GM23338 (cell line): ENCODE measurements around the gene IL1RL2. TPM values are rescaled to one million over a fixed set of nuclear protein-coding genes. Genes with fewer than 3 reads are reported as not detected.

Experiments used
- ATAC-seq: fragments of 200-7000 bp; cut with Tn5 transposase; 3 replicates; pipeline ENCODE4 v1.9.1; 2020
- DNase-seq: peaks from one replicate; pipeline ENCODE4 v3.0.0-alpha.2; 2015; ENCODE audit warnings: low spot score
- H2AFZ ChIP-seq: fragments of 200-600 bp; sonication (generic); 2 replicates; pipeline ENCODE4 v1.8.0; 2016; ENCODE audit warnings: antibody characterized with exemption, mild to moderate bottlenecking, moderate library complexity
- H3F3A ChIP-seq: fragments of 200-600 bp; sonication (generic); replicated peaks from 2 replicates; pipeline ENCODE4 v1.8.0; 2017; ENCODE audit warnings: antibody characterized with exemption, mixed run types, low read depth
- H3K27ac ChIP-seq: fragments of 200-600 bp; sonication (generic); 2 replicates; pipeline ENCODE4 v1.6.1; 2016; ENCODE audit warnings: low read depth
- H3K27me3 ChIP-seq: fragments of 200-600 bp; sonication (generic); 2 replicates; pipeline ENCODE4 v1.8.0; 2016; ENCODE audit warnings: mild to moderate bottlenecking, mixed run types, moderate library complexity; ENCODE audit not compliant: insufficient read depth
- H3K36me3 ChIP-seq: fragments of 200-600 bp; sonication (generic); 2 replicates; pipeline ENCODE4 v1.8.0; 2016; ENCODE audit warnings: mild to moderate bottlenecking; ENCODE audit not compliant: insufficient read depth
- H3K4me1 ChIP-seq: fragments of 200-600 bp; sonication (generic); 2 replicates; pipeline ENCODE4 v1.8.0; 2016; ENCODE audit warnings: mild to moderate bottlenecking, moderate library complexity; ENCODE audit not compliant: insufficient read depth
- H3K4me2 ChIP-seq: fragments of 200-600 bp; sonication (generic); 2 replicates; pipeline ENCODE4 v1.7.1; 2017; ENCODE audit warnings: mixed run types
- H3K4me3 ChIP-seq: fragments of 200-600 bp; sonication (generic); 2 replicates; pipeline ENCODE4 v1.6.1; 2016; ENCODE audit warnings: mixed run types
- H3K79me2 ChIP-seq: fragments of 200-600 bp; sonication (generic); replicated peaks from 2 replicates; pipeline ENCODE4 v1.8.0; 2017; ENCODE audit warnings: mild to moderate bottlenecking; ENCODE audit not compliant: insufficient read depth
- H3K9me2 ChIP-seq: fragments of 200-600 bp; sonication (generic); 2 replicates; pipeline ENCODE4 v1.8.0; 2017; ENCODE audit not compliant: insufficient read depth
- H4K20me1 ChIP-seq: fragments of 200-600 bp; sonication (generic); replicated peaks from 2 replicates; pipeline ENCODE4 v1.8.0; 2017; ENCODE audit warnings: mild to moderate bottlenecking; ENCODE audit not compliant: insufficient read depth
- H3K27ac Mint-ChIP-seq: 2 replicates; pipeline ENCODE4 v1.8.0; 2020; ENCODE audit warnings: inconsistent platforms, mild to moderate bottlenecking, moderate library complexity, mixed read lengths
- H3K27me3 Mint-ChIP-seq: 3 replicates; pipeline ENCODE4 v1.8.0; 2022; ENCODE audit warnings: low read depth, mild to moderate bottlenecking, moderate library complexity, mixed read lengths, inconsistent platforms; ENCODE audit not compliant: insufficient read depth, poor library complexity
- H3K36me3 Mint-ChIP-seq: 3 replicates; pipeline ENCODE4 v1.8.0; 2021; ENCODE audit warnings: low read depth, mild to moderate bottlenecking, inconsistent platforms, moderate library complexity, mixed read lengths
- H3K4me1 Mint-ChIP-seq: 3 replicates; pipeline ENCODE4 v1.8.0; 2020; ENCODE audit warnings: mild to moderate bottlenecking, inconsistent platforms, mixed read lengths
- H3K4me3 Mint-ChIP-seq: 3 replicates; pipeline ENCODE4 v1.8.0; 2021; ENCODE audit warnings: moderate library complexity, mild to moderate bottlenecking, inconsistent platforms, mixed read lengths
- H3K9me3 Mint-ChIP-seq: 3 replicates; pipeline ENCODE4 v1.8.0; 2020; ENCODE audit warnings: moderate library complexity, mild to moderate bottlenecking, inconsistent platforms, mixed read lengths
- CREB1 ChIP-seq: fragments of 250-450 bp; sonication (Bioruptor Pico); IDR thresholded peaks from 2 replicates; pipeline ENCODE4 v1.5.0; 2020; ENCODE audit warnings: low read depth, mild to moderate bottlenecking, moderate library complexity
- EZH2 ChIP-seq: fragments of 200-600 bp; sonication (generic); IDR thresholded peaks from one replicate; pipeline ENCODE4 v1.8.0; 2017; ENCODE audit warnings: antibody characterized with exemption, mild to moderate bottlenecking, low read depth; ENCODE audit not compliant: unreplicated experiment
- EZH2phosphoT487 ChIP-seq: fragments of 200-600 bp; sonication (generic); IDR thresholded peaks from one replicate; pipeline ENCODE4 v1.8.1; 2018; ENCODE audit warnings: antibody characterized with exemption; ENCODE audit not compliant: unreplicated experiment
- JUNB ChIP-seq: IDR thresholded peaks from one replicate; pipeline ENCODE4 v1.6.1; 2016; ENCODE audit warnings: antibody characterized with exemption; ENCODE audit not compliant: unreplicated experiment
- NANOG ChIP-seq: IDR thresholded peaks from 2 replicates; pipeline ENCODE4 v1.6.1; 2016; ENCODE audit warnings: antibody characterized with exemption, borderline replicate concordance
- POLR2AphosphoS5 ChIP-seq: IDR thresholded peaks from 2 replicates; pipeline ENCODE4 v1.6.1; 2016; ENCODE audit warnings: antibody characterized with exemption, low read depth
- REST ChIP-seq: IDR thresholded peaks from one replicate; pipeline ENCODE4 v1.6.1; 2018; ENCODE audit warnings: antibody characterized with exemption; ENCODE audit not compliant: unreplicated experiment
- STAT1 ChIP-seq: IDR thresholded peaks from one replicate; pipeline ENCODE4 v1.6.1; 2016; ENCODE audit warnings: antibody characterized with exemption; ENCODE audit not compliant: unreplicated experiment
- ZNF114 ChIP-seq: fragments of 250-450 bp; sonication (Bioruptor Pico); IDR thresholded peaks from 2 replicates; pipeline ENCODE4 v1.5.0; 2020; ENCODE audit warnings: mild to moderate bottlenecking, moderate library complexity
- ZNF331 ChIP-seq: fragments of 250-450 bp; sonication (Bioruptor Pico); IDR thresholded peaks from 2 replicates; pipeline ENCODE4 v1.5.0; 2020; ENCODE audit warnings: low read depth, mild to moderate bottlenecking, moderate library complexity
- polyA plus RNA-seq: library from polyadenylated mRNA; unstranded; fragments of >200 nt; fragmentation: Nextera tagmentation; extraction: Ambion mirVana; gene quantifications from 2 replicates; pipeline ENCODE4 v1.2.1, GENCODE V29; 2016
- total RNA-seq: library from RNA; depleted of rRNA; stranded (reverse); fragments of >200 nt; shearing (Covaris generic); gene quantifications from 2 replicates; pipeline ENCODE4 v1.2.3, GENCODE V29; 2014
- TF ChIP-seq, protein P1 (sequence below): IDR thresholded peaks from 2 replicates; pipeline ENCODE4 v1.6.1; 2016; ENCODE audit warnings: antibody characterized with exemption
- TF ChIP-seq, protein P2 (sequence below): fragments of 250-450 bp; sonication (Bioruptor Pico); IDR thresholded peaks from 2 replicates; pipeline ENCODE4 v1.5.0; 2020; ENCODE audit warnings: mild to moderate bottlenecking, moderate library complexity
- TF ChIP-seq, protein P3 (sequence below), 2 experiments: fragments of 200-600 bp in 1 of 2; sonication (generic) in 1 of 2; conservative IDR thresholded peaks; 2 replicates each; pipeline versions ENCODE4 v1.5.1 to v1.6.1; 2016 to 2017; ENCODE audit warnings: antibody characterized with exemption in 2 of 2, low read depth in 2 of 2, mild to moderate bottlenecking in 2 of 2, moderate library complexity in 1 of 2

The IL1RL2 gene
- total and polyA plus RNA-seq, 2 experiments from 2014 or later: not detected

DNA sequence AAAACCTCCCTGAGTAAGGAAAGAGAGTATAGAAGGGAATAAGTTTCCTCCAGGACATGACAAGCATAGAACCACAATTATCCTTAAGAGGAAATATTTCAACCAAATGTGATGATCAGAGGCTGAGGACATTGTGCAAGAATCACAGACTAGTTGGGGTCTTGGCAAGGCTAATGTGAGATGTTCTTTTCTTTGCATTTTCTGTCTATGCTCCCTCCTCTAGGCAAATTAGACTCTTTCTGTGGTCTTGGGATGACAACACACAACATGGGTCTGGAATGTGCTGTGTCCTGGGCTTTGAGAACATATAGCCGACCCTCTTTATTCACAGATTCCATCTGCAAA is 92.5 kb downstream of the IL1RL2 start:
- no peak overlapping the region for H3K4me3 Mint-ChIP-seq
- no peak for ATAC-seq
- peaks cover 13% of the 10 kb centered on the region; the same call in 2 of the 3 replicates for H3K9me3 Mint-ChIP-seq

More for the DNA sequence above, 92.5 kb downstream of the IL1RL2 start:
- no peak overlapping the region for H3K4me2 ChIP-seq
- H3F3A ChIP-seq: no peaks in the 10 kb centered on the region
- H4K20me1 ChIP-seq: no peaks in the 10 kb centered on the region
- no peak overlapping the region for H3K4me3 ChIP-seq
- H3K27me3 ChIP-seq: no peaks in the 10 kb centered on the region
- no peaks in the 10 kb centered on the region for H3K4me1 ChIP-seq
- H2AFZ ChIP-seq: no peak overlapping the region
- H3K79me2 ChIP-seq: no peaks in the 10 kb centered on the region
- Mint-ChIP-seq H3K27ac (no peak overlapping the region), H3K27me3 (no peaks in the 10 kb centered on the region), H3K36me3 (peaks cover 7% of the 10 kb centered on the region; the same call in 2 of the 3 replicates), H3K4me1 (no peaks in the 10 kb centered on the region)
- H3K27ac ChIP-seq: no peak overlapping the region
- DNase-seq: no peak
- TF ChIP-seq CREB1: no peak
- TF ChIP-seq, protein P1, sequence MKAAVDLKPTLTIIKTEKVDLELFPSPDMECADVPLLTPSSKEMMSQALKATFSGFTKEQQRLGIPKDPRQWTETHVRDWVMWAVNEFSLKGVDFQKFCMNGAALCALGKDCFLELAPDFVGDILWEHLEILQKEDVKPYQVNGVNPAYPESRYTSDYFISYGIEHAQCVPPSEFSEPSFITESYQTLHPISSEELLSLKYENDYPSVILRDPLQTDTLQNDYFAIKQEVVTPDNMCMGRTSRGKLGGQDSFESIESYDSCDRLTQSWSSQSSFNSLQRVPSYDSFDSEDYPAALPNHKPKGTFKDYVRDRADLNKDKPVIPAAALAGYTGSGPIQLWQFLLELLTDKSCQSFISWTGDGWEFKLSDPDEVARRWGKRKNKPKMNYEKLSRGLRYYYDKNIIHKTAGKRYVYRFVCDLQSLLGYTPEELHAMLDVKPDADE: no peak
- TF ChIP-seq STAT1: no peak
- TF ChIP-seq, protein P2, sequence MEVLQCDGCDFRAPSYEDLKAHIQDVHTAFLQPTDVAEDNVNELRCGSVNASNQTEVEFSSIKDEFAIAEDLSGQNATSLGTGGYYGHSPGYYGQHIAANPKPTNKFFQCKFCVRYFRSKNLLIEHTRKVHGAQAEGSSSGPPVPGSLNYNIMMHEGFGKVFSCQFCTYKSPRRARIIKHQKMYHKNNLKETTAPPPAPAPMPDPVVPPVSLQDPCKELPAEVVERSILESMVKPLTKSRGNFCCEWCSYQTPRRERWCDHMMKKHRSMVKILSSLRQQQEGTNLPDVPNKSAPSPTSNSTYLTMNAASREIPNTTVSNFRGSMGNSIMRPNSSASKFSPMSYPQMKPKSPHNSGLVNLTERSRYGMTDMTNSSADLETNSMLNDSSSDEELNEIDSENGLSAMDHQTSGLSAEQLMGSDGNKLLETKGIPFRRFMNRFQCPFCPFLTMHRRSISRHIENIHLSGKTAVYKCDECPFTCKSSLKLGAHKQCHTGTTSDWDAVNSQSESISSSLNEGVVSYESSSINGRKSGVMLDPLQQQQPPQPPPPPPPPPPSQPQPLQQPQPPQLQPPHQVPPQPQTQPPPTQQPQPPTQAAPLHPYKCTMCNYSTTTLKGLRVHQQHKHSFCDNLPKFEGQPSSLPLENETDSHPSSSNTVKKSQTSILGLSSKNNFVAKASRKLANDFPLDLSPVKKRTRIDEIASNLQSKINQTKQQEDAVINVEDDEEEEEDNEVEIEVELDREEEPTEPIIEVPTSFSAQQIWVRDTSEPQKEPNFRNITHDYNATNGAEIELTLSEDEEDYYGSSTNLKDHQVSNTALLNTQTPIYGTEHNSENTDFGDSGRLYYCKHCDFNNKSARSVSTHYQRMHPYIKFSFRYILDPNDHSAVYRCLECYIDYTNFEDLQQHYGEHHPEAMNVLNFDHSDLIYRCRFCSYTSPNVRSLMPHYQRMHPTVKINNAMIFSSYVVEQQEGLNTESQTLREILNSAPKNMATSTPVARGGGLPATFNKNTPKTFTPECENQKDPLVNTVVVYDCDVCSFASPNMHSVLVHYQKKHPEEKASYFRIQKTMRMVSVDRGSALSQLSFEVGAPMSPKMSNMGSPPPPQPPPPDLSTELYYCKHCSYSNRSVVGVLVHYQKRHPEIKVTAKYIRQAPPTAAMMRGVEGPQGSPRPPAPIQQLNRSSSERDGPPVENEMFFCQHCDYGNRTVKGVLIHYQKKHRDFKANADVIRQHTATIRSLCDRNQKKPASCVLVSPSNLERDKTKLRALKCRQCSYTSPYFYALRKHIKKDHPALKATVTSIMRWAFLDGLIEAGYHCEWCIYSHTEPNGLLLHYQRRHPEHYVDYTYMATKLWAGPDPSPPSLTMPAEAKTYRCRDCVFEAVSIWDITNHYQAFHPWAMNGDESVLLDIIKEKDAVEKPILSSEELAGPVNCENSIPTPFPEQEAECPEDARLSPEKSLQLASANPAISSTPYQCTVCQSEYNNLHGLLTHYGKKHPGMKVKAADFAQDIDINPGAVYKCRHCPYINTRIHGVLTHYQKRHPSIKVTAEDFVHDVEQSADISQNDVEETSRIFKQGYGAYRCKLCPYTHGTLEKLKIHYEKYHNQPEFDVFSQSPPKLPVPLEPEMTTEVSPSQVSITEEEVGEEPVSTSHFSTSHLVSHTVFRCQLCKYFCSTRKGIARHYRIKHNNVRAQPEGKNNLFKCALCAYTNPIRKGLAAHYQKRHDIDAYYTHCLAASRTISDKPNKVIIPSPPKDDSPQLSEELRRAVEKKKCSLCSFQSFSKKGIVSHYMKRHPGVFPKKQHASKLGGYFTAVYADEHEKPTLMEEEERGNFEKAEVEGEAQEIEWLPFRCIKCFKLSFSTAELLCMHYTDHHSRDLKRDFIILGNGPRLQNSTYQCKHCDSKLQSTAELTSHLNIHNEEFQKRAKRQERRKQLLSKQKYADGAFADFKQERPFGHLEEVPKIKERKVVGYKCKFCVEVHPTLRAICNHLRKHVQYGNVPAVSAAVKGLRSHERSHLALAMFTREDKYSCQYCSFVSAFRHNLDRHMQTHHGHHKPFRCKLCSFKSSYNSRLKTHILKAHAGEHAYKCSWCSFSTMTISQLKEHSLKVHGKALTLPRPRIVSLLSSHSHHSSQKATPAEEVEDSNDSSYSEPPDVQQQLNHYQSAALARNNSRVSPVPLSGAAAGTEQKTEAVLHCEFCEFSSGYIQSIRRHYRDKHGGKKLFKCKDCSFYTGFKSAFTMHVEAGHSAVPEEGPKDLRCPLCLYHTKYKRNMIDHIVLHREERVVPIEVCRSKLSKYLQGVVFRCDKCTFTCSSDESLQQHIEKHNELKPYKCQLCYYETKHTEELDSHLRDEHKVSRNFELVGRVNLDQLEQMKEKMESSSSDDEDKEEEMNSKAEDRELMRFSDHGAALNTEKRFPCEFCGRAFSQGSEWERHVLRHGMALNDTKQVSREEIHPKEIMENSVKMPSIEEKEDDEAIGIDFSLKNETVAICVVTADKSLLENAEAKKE (CRISPR knock-in tag): no peak
- no peak for TF ChIP-seq REST
- no peak for TF ChIP-seq EZH2
- TF ChIP-seq JUNB: no peak
- TF ChIP-seq, protein P3, sequence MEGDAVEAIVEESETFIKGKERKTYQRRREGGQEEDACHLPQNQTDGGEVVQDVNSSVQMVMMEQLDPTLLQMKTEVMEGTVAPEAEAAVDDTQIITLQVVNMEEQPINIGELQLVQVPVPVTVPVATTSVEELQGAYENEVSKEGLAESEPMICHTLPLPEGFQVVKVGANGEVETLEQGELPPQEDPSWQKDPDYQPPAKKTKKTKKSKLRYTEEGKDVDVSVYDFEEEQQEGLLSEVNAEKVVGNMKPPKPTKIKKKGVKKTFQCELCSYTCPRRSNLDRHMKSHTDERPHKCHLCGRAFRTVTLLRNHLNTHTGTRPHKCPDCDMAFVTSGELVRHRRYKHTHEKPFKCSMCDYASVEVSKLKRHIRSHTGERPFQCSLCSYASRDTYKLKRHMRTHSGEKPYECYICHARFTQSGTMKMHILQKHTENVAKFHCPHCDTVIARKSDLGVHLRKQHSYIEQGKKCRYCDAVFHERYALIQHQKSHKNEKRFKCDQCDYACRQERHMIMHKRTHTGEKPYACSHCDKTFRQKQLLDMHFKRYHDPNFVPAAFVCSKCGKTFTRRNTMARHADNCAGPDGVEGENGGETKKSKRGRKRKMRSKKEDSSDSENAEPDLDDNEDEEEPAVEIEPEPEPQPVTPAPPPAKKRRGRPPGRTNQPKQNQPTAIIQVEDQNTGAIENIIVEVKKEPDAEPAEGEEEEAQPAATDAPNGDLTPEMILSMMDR (conservative IDR thresholded peaks at IDR 0.05; ENCODE audit: low read depth in 2 of 2): no peak
- no peak for TF ChIP-seq ZNF114 (CRISPR knock-in tag)
- TF ChIP-seq NANOG: no peak
- no peak for TF ChIP-seq POLR2AphosphoS5
- no peak for TF ChIP-seq ZNF331 (CRISPR knock-in tag)
- TF ChIP-seq EZH2phosphoT487: no peak
- no peaks in the 10 kb centered on the region for H3K36me3 ChIP-seq
- peaks cover 10% of the 10 kb centered on the region for H3K9me2 ChIP-seq
